Fibroblast of skin of right biceps (primary cell): ENCODE results near the gene COMMD1.
"Not testable (repeated sequence)": the region's sequence is repeated elsewhere in the genome, so short reads cannot be mapped to it uniquely, and the experiment has no call there.

ENCODE experiments used
- DNase-seq: peaks from one replicate; pipeline ENCODE4 v3.0.0-alpha.2; 2013

COMMD1 gene

DNA sequence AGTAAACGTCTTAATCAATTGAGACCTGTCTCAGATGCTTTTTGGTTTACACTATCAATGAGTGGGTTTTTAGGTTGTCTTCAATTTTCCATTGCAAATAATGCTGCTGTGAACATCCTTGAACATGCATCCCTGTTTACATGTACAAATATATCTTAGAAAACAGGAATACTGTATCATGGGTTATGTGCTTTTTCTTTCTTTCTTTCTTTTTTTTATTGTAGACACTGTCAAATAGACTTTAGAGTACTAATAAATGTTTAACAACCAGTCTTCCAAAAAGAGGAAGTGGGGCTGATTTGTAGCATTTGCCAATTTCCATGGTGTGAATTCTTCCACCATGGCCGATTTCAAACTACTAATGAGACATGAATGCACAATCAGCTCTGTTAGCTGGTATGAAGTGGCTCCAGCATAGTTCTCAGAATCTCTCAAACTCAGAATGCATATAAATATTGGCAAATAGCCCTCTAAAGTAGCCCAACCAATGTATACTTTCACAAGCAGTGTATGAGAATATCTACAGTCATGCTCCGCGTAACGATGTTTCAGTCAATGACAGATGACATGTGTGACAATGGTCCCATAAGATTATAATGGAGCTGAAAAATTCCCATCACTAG is 240.1 kb downstream of the COMMD1 start:
- no peak for DNase-seq

DNA sequence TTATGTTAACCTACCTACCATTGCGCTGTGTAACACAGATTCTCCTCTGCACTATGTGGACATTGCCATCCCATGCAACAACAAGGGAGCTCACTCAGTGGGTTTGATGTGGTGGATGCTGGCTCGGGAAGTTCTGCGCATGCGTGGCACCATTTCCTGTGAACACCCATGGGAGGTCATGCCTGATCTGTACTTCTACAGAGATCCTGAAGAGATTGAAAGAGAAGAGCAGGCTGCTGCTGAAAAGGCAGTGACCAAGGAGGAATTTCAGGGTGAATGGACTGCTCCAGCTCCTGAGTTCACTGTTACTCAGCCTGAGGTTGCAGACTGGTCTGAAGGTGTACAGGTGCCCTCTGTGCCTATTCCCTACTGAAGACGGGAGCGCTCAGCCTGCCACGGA is 241.3 kb downstream of the COMMD1 start:
- not testable (repeated sequence) for DNase-seq

DNA sequence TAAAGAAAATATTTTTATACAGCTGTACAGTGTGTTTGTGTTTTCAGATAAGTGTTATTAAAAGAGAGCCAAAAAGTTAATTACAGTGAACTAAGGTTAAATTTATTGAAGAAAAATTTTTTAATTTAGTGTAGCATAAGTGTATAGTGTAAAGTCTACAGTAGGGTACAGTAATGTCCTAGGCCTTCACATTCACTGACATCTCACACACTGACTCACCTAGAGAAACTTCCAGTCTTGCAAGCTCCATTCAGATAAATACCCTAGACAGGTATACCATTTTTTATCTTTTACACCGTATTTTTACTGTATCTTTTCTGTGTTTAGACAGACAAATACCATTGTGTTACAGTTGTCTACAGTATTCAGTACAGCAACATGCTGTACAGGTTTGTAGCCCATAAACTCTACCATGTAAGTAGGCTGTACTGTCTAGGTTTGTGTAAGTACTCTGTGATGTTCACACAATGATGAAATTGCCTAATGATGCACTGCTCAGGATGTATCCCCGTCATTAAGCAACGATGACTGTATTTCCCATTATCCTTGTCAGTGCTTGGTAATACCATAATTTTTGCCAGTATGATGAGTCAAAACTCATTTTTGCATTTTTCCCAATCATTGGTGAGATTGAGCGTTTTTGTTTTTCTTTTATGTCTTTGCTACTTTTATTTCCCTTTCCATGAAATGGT is 242.3 kb downstream of the COMMD1 start:
- DNase-seq = peak; percentile 91

DNA sequence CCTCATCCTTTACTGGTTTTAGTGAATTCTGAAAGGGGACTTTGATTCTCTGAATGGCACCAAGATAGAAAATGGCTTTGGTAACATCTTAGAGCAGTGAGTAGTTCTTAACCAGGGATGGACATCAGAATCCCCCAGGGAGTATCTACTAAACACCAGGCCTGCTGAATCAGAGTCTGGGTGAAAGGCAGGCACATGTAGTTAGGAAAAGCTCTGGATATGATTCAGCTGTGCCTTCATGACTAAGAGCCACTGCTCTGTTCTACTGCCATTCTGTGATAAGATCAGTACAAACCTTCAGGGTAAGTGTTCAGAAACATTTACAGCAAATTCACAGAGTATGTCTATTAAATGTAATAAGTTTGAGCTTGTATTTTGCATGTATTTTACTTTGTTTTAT is 244.2 kb downstream of the COMMD1 start:
- peak; percentile 98 for DNase-seq

DNA sequence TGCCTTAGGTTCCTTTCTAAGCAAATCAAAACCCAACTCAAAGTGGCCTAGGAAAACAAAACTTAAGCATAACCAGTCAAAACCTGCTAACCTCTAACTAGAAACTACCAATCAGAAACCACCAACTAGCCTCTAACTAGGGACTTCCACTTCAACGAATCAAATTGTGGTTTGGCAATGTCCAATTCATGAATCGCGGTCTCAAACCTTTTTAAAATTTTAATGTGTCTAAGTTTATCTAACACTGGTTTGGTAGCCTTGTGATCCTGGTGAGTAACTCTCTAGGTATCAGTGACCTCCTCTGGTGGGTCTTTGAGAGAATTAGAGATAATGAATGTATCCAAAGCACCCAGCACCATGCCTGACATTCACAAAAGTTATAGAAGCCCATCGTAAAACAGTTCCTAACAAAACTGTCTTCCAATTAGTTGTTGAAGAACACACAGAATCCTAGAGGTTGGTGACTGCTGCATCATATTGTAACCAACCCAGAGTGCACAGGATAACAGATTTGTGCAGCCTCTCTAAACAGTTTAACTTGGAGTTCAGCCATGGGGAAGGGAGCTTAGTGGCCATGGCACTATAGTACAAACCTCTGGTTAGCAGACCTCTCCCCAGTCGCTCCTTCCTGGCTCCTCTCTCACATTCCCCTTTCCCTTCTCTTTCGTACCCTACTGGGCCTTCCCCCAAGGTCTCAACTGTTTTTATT is 245.3 kb downstream of the COMMD1 start:
- peak; percentile 54 for DNase-seq

DNA sequence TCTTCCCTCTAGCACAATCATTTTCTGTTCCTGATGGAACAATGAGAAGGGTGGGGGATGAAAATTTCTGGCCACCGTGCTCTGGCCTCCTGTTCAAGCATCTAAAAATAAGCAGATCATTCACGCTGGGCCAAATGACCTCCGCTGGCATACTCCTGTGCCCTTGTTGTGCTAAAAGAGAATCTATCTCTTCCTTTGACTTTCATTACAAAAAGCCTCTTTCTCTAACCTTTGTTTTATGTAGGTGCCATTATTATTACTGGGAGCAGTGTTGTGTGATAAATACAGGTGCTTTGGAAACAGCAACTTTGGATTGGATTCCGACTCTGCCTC is 245.8 kb downstream of the COMMD1 start:
- DNase-seq = no peak

DNA sequence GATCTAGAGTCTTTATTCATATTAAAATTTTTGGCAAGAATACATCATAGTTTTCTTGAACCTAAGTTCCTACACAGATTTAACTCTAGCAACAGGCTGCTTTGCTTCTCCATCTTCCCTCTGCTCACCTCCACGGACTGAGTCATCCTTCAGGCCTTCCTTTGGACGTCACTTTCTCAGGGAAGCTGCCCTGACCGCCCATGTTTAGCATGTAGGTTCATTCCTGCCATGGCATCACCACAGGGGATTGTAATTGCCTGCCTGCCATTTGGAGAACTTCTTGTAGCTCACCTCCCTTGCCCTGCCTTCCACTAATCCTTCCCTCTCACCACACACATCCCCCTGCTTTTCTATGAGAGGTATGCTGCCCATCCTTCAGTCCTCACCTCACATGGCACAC is 246.5 kb downstream of the COMMD1 start:
- DNase-seq = peak; percentile 71

DNA sequence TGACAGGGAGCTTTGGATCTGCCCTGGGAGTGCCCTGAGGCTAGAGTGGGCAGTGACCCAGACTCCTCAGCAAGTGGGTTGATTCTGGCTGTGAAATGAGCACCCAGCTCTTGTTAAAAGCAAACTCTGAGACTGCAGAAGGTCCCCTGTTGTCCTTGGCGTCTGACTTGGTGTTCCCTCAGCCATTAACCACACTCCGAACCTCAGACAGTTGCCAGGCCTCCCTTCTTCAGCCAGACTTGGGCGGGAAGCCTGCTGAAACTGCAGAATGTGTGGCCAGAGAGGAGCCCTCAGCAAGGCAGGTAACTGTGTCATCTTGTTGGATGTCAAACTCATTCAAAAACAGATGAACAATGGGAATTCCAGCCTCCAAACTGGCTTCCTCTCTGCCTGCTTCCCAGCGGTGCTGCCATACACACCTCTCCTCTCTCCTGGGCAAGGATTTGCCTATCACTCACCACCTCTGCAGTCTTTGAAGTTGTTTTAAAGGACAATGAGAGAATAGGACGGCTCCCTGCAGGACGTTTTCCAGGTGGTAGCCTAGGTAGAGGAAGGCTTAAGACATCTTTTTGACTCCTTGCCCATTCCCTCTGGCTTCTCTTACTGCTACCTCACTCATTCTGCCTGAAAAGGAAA is 251.5 kb downstream of the COMMD1 start:
- no peak for DNase-seq

DNA sequence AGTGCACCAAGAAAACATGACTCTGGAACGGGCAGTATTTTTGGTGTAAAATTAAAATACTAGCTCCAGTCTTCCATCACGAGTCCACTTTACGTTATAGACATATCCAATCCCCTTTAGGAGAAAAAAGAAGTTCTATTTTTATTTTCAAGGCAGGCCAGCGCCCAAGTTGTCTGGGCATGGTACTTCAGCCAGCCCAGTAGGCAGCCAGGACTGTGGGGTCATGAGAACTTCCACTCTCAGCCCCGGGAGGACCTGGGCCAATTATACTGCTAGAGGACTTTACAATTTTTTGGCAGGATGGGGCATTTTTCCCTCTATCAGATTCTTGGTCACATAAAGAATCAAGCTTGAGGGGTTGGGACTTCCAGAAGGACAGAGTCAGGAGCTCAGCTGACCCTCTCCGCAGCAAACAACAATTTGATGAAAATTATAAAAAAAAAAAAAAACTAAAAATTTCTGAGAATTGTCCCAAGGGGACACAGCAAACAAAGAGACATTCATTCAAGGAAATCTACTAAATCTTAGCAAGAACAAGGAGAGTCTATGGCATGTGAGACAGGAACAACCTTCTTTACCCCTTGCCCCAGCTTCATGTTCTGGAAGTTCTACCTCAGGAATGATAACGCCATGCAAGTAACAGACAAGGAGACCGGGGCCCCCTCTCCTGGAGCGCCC is 253.1 kb downstream of the COMMD1 start:
- no peak for DNase-seq

DNA sequence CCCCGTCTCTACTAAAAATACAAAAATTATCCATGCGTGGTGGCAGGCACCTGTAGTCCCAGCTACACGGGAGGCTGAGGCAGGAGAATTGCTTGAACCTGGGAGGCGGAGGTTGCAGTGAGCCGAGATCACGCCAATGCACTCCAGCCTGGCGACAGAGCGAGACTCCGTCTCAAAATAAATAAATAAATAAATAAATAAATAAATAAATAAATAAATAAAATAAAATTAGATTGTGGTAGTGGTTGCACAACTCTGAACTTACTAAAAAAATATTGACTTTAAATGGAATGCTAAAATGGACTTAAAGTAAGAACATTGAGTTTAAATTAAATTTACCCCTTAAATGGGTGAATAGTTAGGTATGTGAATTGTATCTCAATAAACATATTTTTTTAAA is 255.2 kb downstream of the COMMD1 start:
- not testable (repeated sequence) for DNase-seq

DNA sequence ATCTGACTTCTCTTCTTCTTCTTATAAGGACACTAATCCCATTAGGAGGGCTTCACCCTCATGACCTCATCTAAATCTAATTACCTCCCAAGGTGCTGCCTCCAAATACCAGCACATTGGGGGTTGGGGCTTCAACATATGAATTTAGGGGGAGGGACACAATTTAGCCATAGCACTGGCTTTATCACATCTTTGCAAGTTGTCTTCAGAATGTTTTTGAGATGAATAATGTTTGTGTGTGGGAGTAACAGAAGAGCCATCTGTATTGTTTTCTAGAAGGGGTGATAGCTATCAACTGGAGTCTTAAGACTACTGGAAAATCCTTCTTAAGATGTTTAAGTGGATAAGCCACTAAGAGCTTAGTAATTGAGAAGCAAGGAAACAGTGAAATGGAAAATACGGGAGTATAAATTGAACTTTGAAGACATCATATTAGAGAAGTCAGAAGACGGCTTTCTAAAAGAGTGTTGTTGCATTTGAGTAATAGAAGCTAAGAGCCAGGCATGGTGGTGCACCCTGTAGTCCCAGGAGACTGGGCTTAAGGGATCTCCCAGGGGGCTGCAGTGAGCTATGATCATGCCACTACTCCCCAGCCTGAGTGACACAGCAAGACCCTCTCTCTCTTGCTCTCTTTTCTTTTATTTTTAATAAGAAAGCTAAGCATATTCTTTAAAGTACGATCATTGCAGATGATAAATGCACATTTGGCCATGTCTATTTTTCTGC is 257.8 kb downstream of the COMMD1 start:
- no peak for DNase-seq

DNA sequence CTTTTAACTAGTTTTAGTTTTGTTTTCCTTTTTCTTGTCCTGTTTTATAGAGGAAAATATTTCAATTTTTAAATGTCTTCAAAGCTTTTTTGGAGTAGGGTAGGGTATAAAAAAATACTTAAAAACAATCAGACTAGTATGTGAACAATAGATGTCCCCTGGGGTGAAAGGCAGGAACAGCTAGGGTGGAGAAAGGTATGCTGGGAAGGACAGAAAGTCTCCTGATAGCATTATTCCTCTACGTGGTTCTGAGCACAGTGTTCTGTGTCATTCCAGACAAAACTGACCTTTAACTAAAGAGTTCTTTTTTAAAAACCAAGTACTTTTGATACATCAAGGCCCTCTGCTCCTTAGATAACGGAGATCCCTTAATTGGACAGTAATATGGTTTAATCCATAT is 258.4 kb downstream of the COMMD1 start:
- no peak for DNase-seq

DNA sequence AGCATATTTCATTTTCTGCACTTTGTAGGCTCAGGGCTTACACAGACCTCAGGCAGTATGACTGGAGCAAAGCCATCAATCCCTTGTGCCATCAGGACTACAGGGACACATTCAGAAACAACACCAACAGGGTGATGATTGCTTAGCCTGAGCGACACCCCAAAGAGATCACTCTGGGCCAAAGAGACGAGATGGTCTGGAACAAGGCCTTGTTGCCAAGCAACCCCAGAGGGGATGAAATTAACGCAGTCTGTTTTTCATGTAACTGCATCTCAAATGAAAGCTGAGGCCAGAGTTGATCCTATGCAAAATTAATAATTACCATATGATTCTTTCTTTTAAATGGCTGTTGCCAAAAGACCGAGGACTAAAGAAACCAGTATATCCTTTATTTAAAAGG is 270.3 kb downstream of the COMMD1 start:
- DNase-seq = no peak

DNA sequence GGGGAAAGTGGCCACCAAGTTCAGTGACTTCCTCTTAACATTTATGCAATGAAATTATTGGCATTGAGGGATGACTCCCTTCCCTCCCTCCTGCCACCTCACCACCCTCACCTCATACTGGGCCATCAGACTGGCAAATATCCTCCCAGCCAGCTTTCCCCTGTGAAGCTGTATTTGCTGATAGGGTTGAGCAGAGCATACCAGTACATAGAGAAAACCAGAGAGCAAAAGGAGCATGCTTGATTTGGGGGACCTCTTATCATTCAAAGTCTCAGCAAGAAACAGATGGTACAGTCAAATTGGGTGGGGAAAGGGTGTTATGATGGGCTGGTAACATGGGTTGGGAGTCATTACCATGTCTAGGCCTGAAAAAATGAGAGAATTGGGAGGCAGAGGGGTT is 271.3 kb downstream of the COMMD1 start:
- no peak for DNase-seq

DNA sequence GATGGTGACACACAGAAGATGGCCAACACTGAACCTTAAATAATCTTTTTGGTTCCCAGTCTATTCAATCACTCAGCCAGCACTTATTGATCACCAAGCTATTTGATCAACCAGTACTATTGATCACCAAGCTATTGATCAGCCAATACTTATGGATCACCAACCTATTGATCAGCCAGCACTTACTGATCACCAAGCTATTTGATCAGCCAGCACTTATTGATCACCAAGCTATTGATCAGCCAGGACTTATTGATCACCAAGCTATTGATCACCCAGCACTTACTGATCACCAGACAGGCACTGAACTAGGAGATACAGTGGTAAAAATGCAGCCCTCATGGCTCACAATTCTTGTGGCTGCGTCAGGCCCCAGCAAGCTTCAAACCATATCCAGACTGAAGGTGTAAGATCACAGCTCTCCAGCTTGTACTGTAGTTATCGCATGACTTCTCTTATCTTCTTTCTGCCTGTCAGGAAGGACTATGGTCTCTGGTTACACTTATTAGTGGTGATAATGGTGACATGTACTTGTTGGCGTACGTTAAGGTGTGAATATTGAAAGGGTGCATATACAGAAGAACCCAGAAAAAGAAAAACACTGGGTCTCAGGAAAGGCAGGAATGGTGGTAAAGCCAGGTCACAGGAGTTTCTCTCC is 272.0 kb downstream of the COMMD1 start:
- no peak for DNase-seq

DNA sequence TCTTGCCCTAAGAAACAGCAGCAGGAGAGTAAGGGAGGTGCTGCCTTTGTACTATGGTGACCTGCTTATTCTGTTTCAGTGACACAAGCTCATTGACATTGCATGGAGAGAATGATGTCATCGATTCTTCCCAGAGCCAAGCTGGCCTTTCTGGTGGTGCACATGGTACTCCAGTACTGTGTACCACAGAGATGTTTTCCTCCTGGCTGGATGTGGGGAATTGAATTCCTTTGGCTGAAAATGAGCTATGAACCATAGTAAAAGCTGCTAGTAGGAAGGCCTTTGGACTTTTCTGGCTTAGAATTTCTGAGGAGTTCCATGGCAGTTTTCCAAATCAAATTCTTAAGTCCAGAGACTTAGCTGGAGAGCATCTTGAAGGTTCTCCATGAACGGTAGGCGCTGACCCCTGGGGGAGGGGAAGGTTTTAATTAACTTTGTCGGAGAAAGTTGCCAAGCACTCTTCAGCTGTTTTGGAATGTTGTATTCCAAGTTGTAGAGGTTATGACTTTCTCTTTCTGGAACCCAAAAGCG is 273.3 kb downstream of the COMMD1 start:
- DNase-seq = no peak

DNA sequence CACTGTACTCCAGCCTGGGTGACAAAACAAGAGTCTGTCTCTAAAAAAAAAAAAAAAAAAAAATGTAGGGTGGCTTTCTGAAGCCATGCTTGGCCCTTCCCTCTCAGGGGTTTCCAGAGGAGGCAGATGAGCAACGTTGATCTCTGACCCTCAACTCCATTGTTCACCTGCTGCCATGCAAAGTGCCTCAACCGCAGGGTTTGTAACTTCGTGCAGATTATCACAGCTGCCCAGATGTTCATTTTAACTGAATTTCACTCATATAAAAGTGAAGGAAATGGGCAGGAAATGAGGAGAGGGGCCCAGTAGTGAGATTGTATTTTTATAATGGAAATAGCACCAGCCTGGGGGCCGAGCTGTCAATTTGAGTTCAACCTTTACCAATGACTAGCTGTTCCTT is 275.5 kb downstream of the COMMD1 start:
- no peak for DNase-seq

DNA sequence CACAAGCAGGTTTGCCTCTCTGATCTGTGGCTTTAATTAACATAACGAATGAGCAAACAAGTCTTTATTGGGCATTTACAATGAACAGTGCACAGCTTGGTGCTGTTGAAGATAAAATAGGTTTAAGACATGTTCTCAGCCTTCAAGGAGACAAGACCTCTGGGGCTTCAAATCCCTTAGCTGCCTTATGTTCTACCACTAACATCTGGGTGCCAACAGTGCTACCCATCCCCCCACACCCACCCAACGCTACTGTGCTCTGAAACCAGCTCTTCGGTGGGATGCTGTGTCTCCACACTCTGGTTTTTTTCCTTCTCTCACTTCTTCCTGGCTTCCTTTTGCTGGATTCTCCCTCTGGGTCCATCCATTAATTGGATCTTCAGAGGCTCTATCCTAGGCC is 276.4 kb downstream of the COMMD1 start:
- no peak for DNase-seq

DNA sequence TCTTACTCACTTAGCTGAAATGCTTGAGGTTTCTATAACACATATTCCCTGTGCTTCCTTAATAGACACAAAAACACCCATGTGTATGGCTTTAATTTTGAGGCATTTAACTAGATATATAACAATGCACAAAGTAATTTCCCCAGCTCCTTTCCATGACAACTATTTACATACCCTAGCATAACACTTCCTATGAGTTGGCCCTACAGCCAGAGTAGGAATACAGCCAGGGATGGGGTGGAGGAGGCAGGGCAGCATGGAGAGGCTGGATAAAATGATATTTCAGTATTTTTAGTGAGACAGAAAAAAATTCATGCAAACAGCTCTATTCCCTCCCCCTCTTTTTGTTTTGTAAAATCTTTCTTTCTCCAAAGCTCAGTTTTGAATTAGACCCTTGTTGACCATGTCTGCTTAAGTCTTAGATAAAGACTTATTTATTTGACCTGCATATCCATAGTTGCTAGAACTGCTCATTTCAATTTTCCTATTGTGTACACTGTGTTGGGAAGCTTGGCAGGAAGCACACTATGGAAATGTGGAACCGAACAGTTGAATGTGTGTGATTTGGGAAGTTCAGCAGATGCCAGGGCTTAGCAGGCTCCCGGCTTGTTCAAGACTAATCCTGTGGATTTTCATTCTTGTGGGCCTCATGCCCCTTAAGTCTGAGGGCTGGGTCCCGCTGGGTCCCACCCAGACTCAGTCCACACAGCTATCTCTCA is 279.2 kb downstream of the COMMD1 start:
- DNase-seq = no peak
